ENCODE results near the gene P2RX3. TPM values are rescaled to one million over a fixed set of nuclear protein-coding genes. Genes with fewer than 3 reads are reported as not detected.

P2RX3 gene
- total RNA-seq, 1 donor from 2014 or later = 2.0 TPM

- DNase-seq (ENCODE audit: low spot score in 2 of 2, unreplicated experiment in 2 of 2) = no peak
- Mint-ChIP-seq H3K27me3 (ENCODE audit: low read depth) (peaks cover 13% of the 10 kb centered on the region), H3K27ac (no peak overlapping the region), H3K9me3 (no peaks in the 10 kb centered on the region), H3K36me3 (peaks cover 6% of the 10 kb centered on the region), H3K4me1 (no peaks in the 10 kb centered on the region), H3K4me3 (no peak overlapping the region)
- no peak for TF ChIP-seq CTCF (IDR thresholded peaks at IDR 0.05; ENCODE audit: unreplicated experiment)
Observed at GRCh38 chr11:57403802-57404147, 65.6 kb downstream of the P2RX3 start.

GRCh38 chr11:57405271-57405860 is 67.2 kb downstream of the P2RX3 start:
- peaks cover 15% of the 10 kb centered on the region for H3K36me3 Mint-ChIP-seq
- no peak overlapping the region for H3K27ac Mint-ChIP-seq
- peaks cover 13% of the 10 kb centered on the region for H3K27me3 Mint-ChIP-seq (ENCODE audit: low read depth)
- no peak for DNase-seq (ENCODE audit: low spot score in 2 of 2, unreplicated experiment in 2 of 2)
- no peaks in the 10 kb centered on the region for H3K4me1 Mint-ChIP-seq
- no peak overlapping the region for H3K4me3 Mint-ChIP-seq
- H3K9me3 Mint-ChIP-seq = no peaks in the 10 kb centered on the region
- no peak for TF ChIP-seq CTCF (IDR thresholded peaks at IDR 0.05; ENCODE audit: unreplicated experiment)

- Mint-ChIP-seq H3K27me3 (ENCODE audit: low read depth) (peaks cover 7% of the 10 kb centered on the region), H3K4me3 (no peak overlapping the region), H3K4me1 (no peaks in the 10 kb centered on the region), H3K27ac (no peak overlapping the region), H3K36me3 (peaks cover 20% of the 10 kb centered on the region), H3K9me3 (no peaks in the 10 kb centered on the region)
- no peak for DNase-seq (ENCODE audit: low spot score in 2 of 2, unreplicated experiment in 2 of 2)
- no peak for TF ChIP-seq CTCF (IDR thresholded peaks at IDR 0.05; ENCODE audit: unreplicated experiment)
Observed at GRCh38 chr11:57406337-57406904, 68.3 kb downstream of the P2RX3 start.

GRCh38 chr11:57407010-57407920 is 69.1 kb downstream of the P2RX3 start:
- peaks cover 7% of the 10 kb centered on the region for H3K27me3 Mint-ChIP-seq (ENCODE audit: low read depth)
- no peak for DNase-seq (ENCODE audit: low spot score in 2 of 2, unreplicated experiment in 2 of 2)

GRCh38 chr11:57407941-57408475 is 69.9 kb downstream of the P2RX3 start:
- no peak for DNase-seq (ENCODE audit: low spot score in 2 of 2, unreplicated experiment in 2 of 2)
- Mint-ChIP-seq H3K4me3 (no peak overlapping the region), H3K27ac (no peak overlapping the region), H3K9me3 (no peaks in the 10 kb centered on the region), H3K36me3 (peaks cover 20% of the 10 kb centered on the region), H3K27me3 (ENCODE audit: low read depth) (no peaks in the 10 kb centered on the region), H3K4me1 (no peaks in the 10 kb centered on the region)
- TF ChIP-seq CTCF (IDR thresholded peaks at IDR 0.05; ENCODE audit: unreplicated experiment) = no peak

More at GRCh38 chr11:57407010-57407920, 69.1 kb downstream of the P2RX3 start:
- no peak for TF ChIP-seq CTCF (IDR thresholded peaks at IDR 0.05; ENCODE audit: unreplicated experiment)
- no peaks in the 10 kb centered on the region for H3K4me1 Mint-ChIP-seq
- H3K4me3 Mint-ChIP-seq = no peak overlapping the region
- H3K9me3 Mint-ChIP-seq = no peaks in the 10 kb centered on the region
- no peak overlapping the region for H3K27ac Mint-ChIP-seq
- H3K36me3 Mint-ChIP-seq = peaks cover 20% of the 10 kb centered on the region
